NCI-H187 treated with DMSO at 0.1 percent for 48 hours (cell line): Measurements from ENCODE around the gene DAPK1.

ENCODE experiments used
- DNase-seq: peaks from one replicate; lab custom pipeline; 2025; lab: John Stamatoyannopoulos, UW

Gene DAPK1

DNA sequence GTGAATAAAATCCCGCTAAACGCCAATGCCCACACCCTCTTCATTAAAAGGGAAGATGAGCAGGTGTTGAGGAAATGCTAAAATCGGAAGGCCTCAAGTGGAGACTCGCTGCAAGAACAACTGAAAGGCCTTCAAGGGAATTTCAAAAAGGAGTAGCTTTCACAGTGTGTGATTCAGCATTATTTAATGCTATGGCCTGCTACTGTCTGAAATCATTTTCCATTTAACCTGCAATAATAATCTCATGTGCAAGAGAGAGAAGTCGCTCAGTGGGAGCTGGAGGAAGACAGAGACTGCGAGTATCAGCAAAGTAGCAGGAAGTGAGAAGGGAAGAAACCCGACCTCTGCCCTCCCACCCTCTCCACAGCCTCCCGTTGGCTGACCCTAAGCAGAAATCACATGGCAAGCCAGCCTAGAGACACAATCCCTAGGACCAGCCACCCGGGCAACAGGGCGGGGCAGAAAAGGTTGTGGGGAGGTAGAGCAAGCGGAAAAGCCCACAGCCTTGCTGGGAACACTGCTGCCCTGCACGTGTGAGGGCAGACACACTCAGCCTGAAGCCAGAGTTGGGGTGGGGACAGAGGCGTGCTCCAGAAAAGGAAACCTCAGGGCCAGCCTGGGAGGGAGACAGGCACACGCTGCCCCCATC lies 188.3 kb downstream of the DAPK1 start:
- no peak for DNase-seq

GRCh38 chr9:87686520-87687090 lies 188.9 kb downstream of the DAPK1 start:
- no peak for DNase-seq

GRCh38 chr9:87687207-87687606 lies 189.5 kb downstream of the DAPK1 start:
- no peak for DNase-seq

DNA sequence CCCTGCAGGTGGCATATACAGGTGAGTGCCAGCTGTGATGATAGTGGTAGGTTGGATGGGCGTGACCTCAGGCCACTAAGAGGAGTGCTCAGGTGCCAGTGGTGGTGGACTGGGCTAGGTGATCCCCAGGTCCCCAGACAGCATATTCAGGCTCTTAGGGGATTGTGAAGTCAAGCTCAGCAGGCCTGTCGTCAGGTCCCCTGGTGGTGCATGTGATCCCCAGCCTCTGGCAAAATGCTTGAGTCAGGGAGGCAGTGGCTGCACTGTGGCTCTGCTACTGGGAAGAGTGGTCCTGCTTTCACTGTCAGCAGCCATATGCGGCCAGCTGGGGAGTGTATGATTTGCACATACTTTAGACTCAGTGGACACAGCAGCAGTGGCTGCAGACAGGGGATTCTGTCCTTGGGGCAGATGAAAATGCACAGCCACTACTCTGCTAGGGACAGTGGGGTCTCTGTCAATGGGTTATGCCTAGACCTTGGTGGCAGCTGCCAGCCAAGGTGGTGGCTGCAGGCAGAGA lies 196.6 kb downstream of the DAPK1 start:
- no peak for DNase-seq

GRCh38 chr9:87695523-87695922 lies 197.9 kb downstream of the DAPK1 start:
- DNase-seq = no peak

GRCh38 chr9:87696641-87697040 lies 199.0 kb downstream of the DAPK1 start:
- DNase-seq = no peak

DNA sequence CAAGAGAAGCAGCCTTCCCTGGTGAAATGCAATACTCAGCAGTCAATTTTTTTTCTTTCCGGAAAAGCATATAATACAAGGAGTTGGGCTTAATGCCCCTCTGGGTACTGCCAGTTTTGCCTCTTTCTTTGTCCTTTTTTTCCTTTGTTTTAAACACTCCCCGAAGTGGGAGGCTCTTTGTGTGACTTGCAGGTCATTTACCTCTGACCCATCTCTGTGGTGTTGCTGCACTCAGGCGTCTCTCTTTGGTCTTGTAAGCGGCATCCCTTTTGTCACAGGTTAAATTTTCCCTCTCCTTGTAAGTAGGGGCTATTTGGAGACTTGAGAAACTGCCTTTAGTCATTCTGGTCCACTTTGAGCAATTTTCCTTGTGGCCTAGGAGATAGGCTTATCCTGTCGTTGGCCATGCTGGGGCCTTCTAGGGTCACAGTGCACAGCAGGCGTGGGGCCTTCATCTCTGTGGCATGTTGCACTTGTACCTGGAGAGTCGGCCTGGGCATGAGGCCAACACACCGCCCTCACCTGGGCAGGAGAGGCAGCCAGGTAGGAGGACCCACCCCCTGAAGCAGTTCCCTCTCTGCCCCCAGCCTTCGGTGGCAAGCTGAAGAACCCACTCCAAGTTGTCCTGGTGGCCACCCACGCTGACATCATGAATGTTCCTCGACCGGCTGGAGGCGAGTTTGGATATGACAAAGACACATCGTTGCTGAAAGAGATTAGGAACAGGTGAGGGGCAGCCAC lies 200.6 kb downstream of the DAPK1 start:
- DNase-seq = no peak

DNA sequence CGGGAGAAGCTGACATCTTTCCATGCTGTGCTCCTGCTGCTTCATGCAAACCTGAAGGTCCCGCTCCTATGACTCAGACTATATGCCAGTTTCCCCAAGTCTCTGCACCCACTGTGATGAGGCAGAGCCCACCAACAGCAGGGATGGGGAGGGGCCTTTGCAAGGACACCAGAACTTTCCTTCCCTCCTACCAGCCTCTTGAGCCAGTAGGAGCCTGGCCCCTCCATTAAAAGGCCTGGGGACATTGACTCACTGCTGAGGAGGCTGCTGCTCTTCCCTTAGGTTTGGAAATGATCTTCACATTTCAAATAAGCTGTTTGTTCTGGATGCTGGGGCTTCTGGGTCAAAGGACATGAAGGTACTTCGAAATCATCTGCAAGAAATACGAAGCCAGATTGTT lies 202.2 kb downstream of the DAPK1 start:
- no peak for DNase-seq

GRCh38 chr9:87701491-87701890 lies 203.8 kb downstream of the DAPK1 start:
- no peak for DNase-seq

GRCh38 chr9:87701931-87702421 lies 204.3 kb downstream of the DAPK1 start:
- DNase-seq = no peak

- DNase-seq = no peak
Observed at GRCh38 chr9:87702921-87703320, 205.3 kb downstream of the DAPK1 start.

GRCh38 chr9:87703636-87704276 lies 206.1 kb downstream of the DAPK1 start:
- DNase-seq = no peak

- no peak for DNase-seq
Observed at GRCh38 chr9:87704342-87704741, 206.7 kb downstream of the DAPK1 start.

- DNase-seq = no peak
Observed at GRCh38 chr9:87706066-87706739, 208.5 kb downstream of the DAPK1 start.

DNA sequence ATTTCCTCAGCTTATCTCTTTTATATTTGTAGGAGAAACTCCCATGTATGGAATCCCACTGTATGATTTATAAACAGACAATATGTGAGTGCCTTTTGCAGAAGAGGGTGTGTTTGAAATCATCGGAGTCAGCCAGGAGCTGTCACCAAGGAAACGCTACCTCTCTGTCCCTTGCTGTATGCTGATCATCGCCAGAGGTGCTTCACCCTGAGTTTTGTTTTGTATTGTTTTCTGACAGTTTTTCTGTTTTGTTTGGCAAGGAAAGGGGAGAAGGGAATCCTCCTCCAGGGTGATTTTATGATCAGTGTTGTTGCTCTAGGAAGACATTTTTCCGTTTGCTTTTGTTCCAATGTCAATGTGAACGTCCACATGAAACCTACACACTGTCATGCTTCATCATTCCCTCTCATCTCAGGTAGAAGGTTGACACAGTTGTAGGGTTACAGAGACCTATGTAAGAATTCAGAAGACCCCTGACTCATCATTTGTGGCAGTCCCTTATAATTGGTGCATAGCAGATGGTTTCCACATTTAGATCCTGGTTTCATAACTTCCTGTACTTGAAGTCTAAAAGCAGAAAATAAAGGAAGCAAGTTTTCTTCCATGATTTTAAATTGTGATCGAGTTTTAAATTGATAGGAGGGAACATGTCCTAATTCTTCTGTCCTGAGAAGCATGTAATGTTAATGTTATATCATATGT lies 210.3 kb downstream of the DAPK1 start:
- no peak for DNase-seq

GRCh38 chr9:87708546-87708945 lies 210.9 kb downstream of the DAPK1 start:
- no peak for DNase-seq

DNA sequence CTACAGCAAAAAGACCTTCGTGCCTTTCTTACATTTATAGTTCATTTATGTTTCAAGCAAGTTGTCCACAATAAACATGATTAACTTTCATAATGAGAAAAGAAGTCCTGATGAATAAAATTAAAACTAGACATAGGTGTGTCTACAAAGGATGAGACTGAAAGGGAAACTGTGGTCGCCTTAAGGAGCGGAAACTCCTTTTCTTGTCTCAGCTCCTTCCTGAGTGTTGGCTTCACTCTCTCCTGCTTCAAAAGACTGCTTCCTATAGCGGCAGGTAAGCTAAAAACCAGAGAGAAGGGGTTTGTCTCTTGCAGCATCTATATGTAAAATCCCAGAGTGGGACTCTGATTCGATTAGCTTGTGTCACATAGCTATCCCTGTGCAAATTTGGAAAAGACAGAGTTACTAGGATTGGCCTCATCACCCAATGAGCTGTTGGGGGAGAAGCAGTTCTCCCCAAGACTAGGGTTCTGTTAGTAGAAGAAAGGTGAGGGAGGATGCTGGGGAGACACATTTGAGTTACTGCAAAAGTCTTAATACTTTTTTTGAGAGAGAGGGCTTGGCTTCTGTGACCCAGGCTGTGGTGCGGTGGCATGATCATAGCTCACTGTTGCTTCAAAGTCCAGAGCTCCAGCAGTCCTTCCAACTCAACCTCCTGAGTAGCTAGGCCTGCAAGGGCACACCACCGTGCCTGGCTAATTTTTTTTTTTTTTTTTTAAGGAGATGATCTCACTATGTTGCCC lies 211.5 kb downstream of the DAPK1 start:
- DNase-seq = no peak

DNA sequence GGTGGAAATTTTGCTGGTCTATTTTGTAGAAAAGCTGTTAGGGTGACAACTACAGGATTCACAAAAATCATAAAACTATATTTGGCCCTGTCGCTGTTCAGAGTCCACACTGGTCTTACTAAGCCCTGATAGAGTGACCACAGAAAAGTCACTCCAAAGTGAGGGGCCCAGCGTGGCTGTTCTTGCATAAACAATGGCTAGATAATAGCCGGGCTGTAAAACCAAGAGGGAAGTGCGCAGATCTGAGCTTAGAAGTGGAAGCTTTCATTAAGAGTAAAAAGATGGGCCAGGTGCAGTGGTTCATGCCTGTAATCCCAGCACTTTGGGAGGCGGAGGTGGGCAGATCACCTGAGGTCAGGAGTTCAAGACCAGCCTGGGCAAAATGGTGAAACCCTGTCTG lies 212.8 kb downstream of the DAPK1 start:
- no peak for DNase-seq

DNA sequence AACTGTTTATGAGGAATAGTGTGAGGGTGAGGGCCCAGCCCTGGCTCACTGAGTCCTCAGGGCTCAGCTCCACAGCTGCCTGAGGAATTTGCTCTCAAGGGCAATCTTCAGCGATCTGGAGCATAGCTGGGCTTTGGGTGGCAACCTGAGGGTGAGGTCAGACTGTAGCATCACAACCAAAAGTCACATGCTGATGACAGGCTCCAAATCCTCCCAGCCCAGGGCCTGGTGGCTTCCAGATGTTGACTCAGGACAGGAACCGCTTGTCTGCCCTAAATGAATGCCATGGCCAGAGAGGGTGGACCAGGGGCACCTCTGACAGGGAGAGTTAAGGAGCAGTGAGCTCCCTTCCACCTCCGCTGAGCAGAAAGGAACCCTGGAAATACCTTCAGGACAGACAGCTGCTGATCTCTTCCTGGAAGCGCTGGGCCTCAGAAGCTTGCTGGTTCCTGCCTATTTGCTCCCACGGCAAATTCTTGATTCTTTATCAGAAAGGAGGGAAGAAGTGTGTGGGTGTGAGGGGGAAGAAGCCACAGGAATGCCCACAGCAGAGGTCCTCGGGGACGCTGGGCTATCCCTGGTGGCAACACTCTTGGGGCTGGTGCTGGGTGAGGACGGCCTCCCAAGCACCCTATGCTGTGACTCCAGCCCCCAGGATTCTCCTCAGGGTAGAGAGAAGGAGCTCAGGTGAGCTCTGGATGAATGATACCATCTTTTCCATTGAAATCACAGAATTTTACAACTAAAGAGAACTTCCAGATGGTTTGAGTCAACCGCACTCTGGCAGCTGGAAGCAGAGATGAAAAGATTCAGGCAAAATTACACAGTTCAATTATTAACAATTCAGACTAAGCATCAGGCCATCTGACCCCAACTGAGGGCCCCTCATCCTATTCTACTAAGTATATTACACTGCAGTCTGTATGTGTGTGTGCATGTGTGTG lies 214.5 kb downstream of the DAPK1 start:
- no peak for DNase-seq
